GM12891 (cell line): ENCODE results near the gene DISP3.

Source experiments
- POLR2A ChIP-seq: IDR thresholded peaks from 2 replicates; pipeline ENCODE4 v1.6.1; 2011; ENCODE audit warnings: low read depth, low read length, control low read depth
- POLR2AphosphoS5 ChIP-seq: IDR thresholded peaks from 2 replicates; pipeline ENCODE4 v1.6.1; 2011; ENCODE audit warnings: low read depth, low read length, control low read depth
- SPI1 ChIP-seq: IDR thresholded peaks from 2 replicates; pipeline ENCODE4 v1.6.1; 2011; ENCODE audit warnings: low read depth, low read length, control low read depth
- TAF1 ChIP-seq: IDR thresholded peaks from 2 replicates; pipeline ENCODE4 v1.6.1; 2011; ENCODE audit warnings: low read depth, low read length, control low read depth

GRCh38 chr1:11434501-11434900 lies 44.5 kb upstream of the DISP3 start:
- TF ChIP-seq POLR2AphosphoS5 (no peak), POLR2A (no peak), TAF1 (no peak), SPI1 (no peak)
